ENCODE results near the gene ADGRA3.

Gene ADGRA3

DNA sequence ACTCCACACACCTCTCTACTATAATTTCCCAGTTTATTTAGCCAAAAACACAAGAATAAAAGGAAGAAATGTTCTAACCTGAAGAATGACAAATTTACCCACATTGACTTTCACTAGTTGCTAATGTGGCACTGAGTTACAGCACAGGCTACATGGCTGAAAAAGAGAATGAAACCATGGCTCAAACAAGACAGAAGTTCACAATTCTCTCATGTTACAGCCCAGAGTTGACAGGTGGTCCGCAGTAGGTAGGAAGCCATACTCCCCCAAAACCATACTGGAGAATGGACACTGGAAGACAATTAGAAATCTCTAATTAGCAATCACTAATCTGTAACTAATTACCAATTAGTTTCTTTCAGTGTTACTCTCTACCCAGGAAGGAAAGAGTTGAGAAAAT, 170.8 kb downstream of the ADGRA3 start:
- DNase-seq: no peak

DNA sequence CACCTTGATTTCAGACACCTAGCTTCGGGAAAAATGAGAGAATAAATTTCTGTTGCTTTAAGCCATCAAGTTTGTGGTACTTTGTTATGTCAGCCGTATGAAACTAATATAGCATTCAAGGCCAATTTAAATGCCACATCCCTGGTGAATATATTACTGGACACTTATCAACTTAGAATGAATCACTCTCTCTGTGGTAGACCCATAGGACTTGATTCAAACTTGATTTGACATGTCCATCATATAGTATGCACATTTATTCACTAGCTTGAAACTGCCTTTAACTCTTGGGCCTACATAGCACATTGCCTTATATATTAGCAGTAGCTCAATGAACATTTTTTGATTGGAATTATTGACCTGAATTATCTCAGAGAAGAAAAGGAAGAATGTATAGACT, 172.3 kb downstream of the ADGRA3 start:
- DNase-seq: no peak

DNA sequence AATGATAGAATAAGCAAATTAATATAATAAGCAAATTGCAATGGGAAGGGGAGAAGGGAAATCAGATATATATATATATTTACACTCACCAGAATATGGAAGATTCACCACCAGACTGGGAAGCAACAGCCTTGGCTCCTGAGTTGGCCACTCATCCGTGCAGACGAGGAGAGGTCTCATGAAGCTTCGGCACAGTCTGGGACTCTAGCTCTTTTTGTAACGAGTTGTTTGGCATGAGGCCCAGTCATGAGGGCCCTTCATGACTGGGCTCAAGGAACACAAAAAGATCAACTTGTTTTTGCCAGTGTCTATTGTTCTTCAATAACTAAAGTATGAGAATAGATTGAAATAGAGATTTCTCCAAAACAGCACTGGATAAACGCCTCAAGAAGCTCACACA, 176.4 kb downstream of the ADGRA3 start:
- peak; percentile 70 for DNase-seq

GRCh38 chr4:22338796-22339195, 177.1 kb downstream of the ADGRA3 start:
- DNase-seq: peak; percentile 3
